Heart right ventricle (tissue), 16 donors: Measurements from ENCODE around the gene KIAA0753. TPM values are rescaled to one million over a fixed set of nuclear protein-coding genes. Genes with fewer than 3 reads are reported as not detected.

ENCODE experiments used
- ATAC-seq, 8 donors: fragments of 200-7000 bp; cut with Tn5 transposase; one replicate each; pipeline ENCODE4 v1.9.1; 2020; ENCODE audit warnings: mild to moderate bottlenecking in 8 of 8, moderate library complexity in 8 of 8, moderate number of reproducible peaks in 1 of 8
- DNase-seq, 2 donors: peaks; one replicate each; pipeline ENCODE4 v3.0.0-alpha.2; 2020
- H3K27ac ChIP-seq, 10 donors: fragments of 200-600 bp; sonication (generic) in 2 of 10; one replicate each; pipeline versions ENCODE4 v1.5.0 to v1.8.0; 2020 to 2022; ENCODE audit warnings: mild to moderate bottlenecking in 3 of 10
- H3K27me3 ChIP-seq, 7 donors: fragments of 200-600 bp; one replicate each; pipeline ENCODE4 v1.8.0; 2021 to 2022; ENCODE audit warnings: mild to moderate bottlenecking in 2 of 7
- H3K36me3 ChIP-seq, 9 donors: fragments of 200-600 bp; sonication (generic) in 1 of 9; one replicate each; pipeline versions ENCODE4 v1.5.0 to v1.8.0; 2020 to 2022; ENCODE audit warnings: mild to moderate bottlenecking in 2 of 9
- H3K4me1 ChIP-seq, 9 donors: fragments of 200-600 bp; sonication (generic) in 1 of 9; one replicate each; pipeline versions ENCODE4 v1.5.0 to v1.8.0; 2020 to 2022; ENCODE audit warnings: mild to moderate bottlenecking in 4 of 9
- H3K4me3 ChIP-seq, 10 donors: fragments of 200-600 bp; sonication (generic) in 2 of 10; one replicate each; pipeline versions ENCODE4 v1.5.0 to v1.8.0; 2020 to 2022; ENCODE audit warnings: mild to moderate bottlenecking in 7 of 10, moderate library complexity in 2 of 10
- H3K9me3 ChIP-seq, 11 donors: fragments of 200-600 bp in 10 of 11; sonication (generic) in 2 of 11; one replicate each; pipeline versions ENCODE4 v1.5.0 to v1.8.0; 2013 to 2022; ENCODE audit warnings: mild to moderate bottlenecking in 2 of 11, control low read depth in 1 of 11, moderate library complexity in 1 of 11
- WGBS, 2 donors: extraction: QIAGEN DNeasy Blood & Tissue Kit; methylation state at CpG; one replicate each; pipeline ENCODE4 v1.1.7; 2013; ENCODE audit warnings: inconsistent platforms in 1 of 2; 5-methylcytosine and 5-hydroxymethylcytosine counted together
- intact Hi-C, 10 donors: fragments of 100-400 bp; cut with DNase I; formaldehyde crosslinking; loops; one replicate each; pipeline versions ENCODE4 v1.11.1 to v1.14.2; 2022
- polyA plus RNA-seq, 2 donors: library from polyadenylated mRNA; stranded (reverse); fragments of 200-250 nt; gene quantifications; one replicate each; pipeline ENCODE4 v1.2.3, GENCODE V29; 2013
- total RNA-seq, 10 donors: library from RNA; stranded (reverse); fragmentation: NEBNext Ultra II Directional in 3 of 10; extraction: Animal tissue kit (Norgen Biotek cat#: 25700) in 3 of 10; gene quantifications; one replicate each; pipeline versions ENCODE4 v1.2.1 to v1.2.4, GENCODE V29; 2021 to 2023
- TF ChIP-seq, protein P1 (sequence below), 9 donors: fragments of 200-600 bp; sonication (generic) in 2 of 9; IDR thresholded peaks; one replicate each; pipeline versions ENCODE4 v1.5.0 to v1.8.0; 2021 to 2022; ENCODE audit warnings: antibody characterized with exemption in 9 of 9, mild to moderate bottlenecking in 5 of 9, moderate library complexity in 1 of 9
- donor health status: Arrhythmogenic right ventricular cardiomyopathy.
- donor health status: ischemic (EF 13 %, LVEDD 7.1; RV severe dilation, severe dysfunction).
- donor health status: healthy with polysubstance abuse.
- donor health status: DM: no; HTN: yes; CAD: no.
- donor health status: DM: no; HTN: no; CAD: no.
- donor health status: ischemic (EF 25% LVEDD 6.9; RV normal size, moderate dysfunction).
- donor health status: ischemic (EF 25% LVEDD 5.7; RV mildly dilated, moderate dysfunction).
- donor health status: healthy.
- donor health status: DM: yes; HTN: yes; CAD: no.
- donor health status: Ischemic cardiomyopathy.
- donor health status: ischemic (EF 35%, LVEDD 5.7; RV mildly dilated, moderate dysfunction).
- donor health status: nonischemic (EF 11% LVEDD 7.7; RV severe dilation, severe dysfunction).
- donor health status: DM: yes; HTN: yes; CAD: no.
- donor health status: PGD.
- donor health status: ischemic (EF 29% LVEDD 5.4; RV normal size, mild dysfunction).
- donor health status: nonischemic (EF 23%, LVEDD 6.1; RV moderate dilation, normal function).

Gene KIAA0753
- total and polyA plus RNA-seq, 12 donors = 2.4 to 9.9 (median 5.5) TPM

DNA sequence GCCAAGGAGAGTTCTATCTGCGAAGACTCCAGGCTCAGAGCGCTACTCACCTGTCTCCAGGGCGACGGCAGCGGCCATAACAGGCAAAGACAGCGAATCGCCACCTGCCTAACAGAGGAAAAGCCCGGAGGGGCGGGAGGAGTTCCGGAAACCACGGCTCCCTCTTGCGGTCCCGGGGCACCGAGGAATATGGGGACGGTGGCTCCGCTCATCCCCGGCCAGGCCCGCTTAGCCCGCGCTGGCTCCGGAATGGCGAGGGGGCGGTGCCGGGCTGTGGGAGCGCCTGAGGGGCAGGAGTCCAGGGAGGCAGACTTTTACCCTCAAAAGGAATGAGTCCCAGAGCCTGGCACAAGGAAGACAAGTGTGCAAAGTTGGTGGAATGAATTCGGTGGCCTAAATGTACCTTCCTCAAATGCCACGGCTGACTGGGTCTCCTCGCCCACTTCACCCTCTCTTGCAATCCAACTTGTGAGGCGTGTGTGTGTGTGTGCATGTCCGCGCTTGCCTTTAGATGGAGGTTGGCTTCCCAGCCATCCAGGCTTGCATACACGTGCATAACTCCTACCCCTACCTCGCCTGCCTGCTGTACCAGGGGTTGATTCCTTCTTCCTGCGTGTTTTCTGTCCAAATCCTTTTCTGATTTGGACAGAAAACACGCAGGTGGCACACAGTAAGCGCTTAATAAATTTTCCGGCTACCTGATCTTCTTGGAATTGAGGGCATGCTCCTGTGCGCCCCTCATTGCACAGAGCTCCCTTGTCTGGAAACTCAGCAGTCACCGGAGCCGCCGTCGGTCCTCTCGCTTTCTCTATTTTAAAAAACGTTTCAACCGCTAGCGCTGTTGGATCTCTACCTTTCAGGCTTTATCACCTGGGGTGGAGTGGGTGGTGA lies 14.6 kb upstream of the KIAA0753 start:
- intact Hi-C loops = loop anchor here in 1 of 10 donors (5.0 kb wide), 1 partner anchor 367 kb away; the partner anchor contains the start of gene BCL6B
- Histone ChIP-seq H3K4me3 (peak overlapping the region in 6 of 10 donors; percentile 7 to 41 (median 20)), H3K9me3 (no peaks in the 10 kb centered on the region), H3K27ac (no peak overlapping the region), H3K36me3 (peaks cover 0 to 2% (median 0%) of the 10 kb centered on the region in 9 donors), H3K27me3 (peaks cover 0 to 74% (median 43%) of the 10 kb centered on the region in 7 donors), H3K4me1 (peaks cover 4 to 40% (median 24%) of the 10 kb centered on the region in 9 donors)
- DNase-seq (no peak), ATAC-seq (no peak)
- 21 to 24% methylated on average over 46 of the region's 46 CpGs for WGBS, 2 donors
- TF ChIP-seq, protein P1, sequence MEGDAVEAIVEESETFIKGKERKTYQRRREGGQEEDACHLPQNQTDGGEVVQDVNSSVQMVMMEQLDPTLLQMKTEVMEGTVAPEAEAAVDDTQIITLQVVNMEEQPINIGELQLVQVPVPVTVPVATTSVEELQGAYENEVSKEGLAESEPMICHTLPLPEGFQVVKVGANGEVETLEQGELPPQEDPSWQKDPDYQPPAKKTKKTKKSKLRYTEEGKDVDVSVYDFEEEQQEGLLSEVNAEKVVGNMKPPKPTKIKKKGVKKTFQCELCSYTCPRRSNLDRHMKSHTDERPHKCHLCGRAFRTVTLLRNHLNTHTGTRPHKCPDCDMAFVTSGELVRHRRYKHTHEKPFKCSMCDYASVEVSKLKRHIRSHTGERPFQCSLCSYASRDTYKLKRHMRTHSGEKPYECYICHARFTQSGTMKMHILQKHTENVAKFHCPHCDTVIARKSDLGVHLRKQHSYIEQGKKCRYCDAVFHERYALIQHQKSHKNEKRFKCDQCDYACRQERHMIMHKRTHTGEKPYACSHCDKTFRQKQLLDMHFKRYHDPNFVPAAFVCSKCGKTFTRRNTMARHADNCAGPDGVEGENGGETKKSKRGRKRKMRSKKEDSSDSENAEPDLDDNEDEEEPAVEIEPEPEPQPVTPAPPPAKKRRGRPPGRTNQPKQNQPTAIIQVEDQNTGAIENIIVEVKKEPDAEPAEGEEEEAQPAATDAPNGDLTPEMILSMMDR (IDR thresholded peaks at IDR 0.05) = peak in 3 of 9 donors; percentile 13 to 35 (median 16)

GRCh38 chr17:6651919-6652452 lies 11.5 kb upstream of the KIAA0753 start:
- peak in 5 of 8 donors; percentile 13 to 39 (median 21) for ATAC-seq
- DNase-seq = peak in 1 of 2 donors; percentile 46
- intact Hi-C loops = loop anchor here in 1 of 10 donors (5.0 kb wide), 1 partner anchor 370 kb away; the partner anchor contains the start of gene BCL6B
- Histone ChIP-seq H3K4me3 (peak overlapping the region; percentile 26 to 93 (median 72)), H3K27me3 (peaks cover 0 to 49% (median 24%) of the 10 kb centered on the region in 7 donors), H3K27ac (peak overlapping the region in 8 of 10 donors; percentile 61 to 93 (median 80)), H3K9me3 (no peaks in the 10 kb centered on the region), H3K36me3 (peaks cover 0 to 33% (median 0%) of the 10 kb centered on the region in 9 donors), H3K4me1 (peaks cover 8 to 65% (median 40%) of the 10 kb centered on the region in 9 donors)
- TF ChIP-seq, protein P1 (IDR thresholded peaks at IDR 0.05) = no peak
- WGBS, 2 donors = 10 to 14% methylated on average over 47 of the region's 47 CpGs

DNA sequence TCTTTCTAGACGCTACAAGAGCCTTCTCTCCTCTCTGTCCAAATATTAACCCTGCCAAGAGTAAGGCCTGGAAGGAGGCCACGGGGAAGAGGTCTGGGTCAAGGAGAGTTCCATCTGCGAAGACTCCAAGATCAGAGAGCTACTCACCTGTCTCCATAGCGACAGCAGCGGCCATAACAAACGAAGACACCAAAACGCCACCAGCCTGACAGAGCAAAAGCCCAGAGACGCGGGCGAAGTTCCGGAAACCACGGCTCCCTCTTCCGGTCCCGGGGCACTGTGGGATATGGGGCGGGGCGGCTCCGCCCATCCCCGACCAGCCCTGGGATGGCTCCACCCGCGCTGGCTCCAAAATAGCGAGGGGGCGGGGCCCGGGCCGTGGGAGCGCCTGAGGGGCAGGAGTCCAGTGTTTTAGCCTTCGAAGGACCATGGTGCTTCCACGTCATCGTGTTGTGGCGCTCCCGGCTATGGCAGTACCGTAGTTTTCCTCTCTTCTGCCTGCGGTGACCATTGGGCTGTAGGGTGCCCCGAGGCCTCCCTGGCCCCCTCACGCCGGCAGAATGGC lies 10.9 kb upstream of the KIAA0753 start, which contains the start of the genes C17orf100 and MED31:
C17orf100 (plus strand) TSS at position 409 of the 565 bp plus-strand sequence; CDS start at position 561, 152 bp downstream.
MED31 (minus strand) TSS at position 252 of the 565 bp plus-strand sequence; CDS start at position 175, 77 bp downstream.
- intact Hi-C loops = loop anchor here in 1 of 10 donors (5.0 kb wide), 1 partner anchor 371 kb away; the partner anchor contains the start of gene BCL6B
- Histone ChIP-seq H3K4me1 (peaks cover 8 to 65% (median 40%) of the 10 kb centered on the region in 9 donors), H3K36me3 (peaks cover 0 to 39% (median 0%) of the 10 kb centered on the region in 9 donors), H3K27me3 (peaks cover 0 to 45% (median 24%) of the 10 kb centered on the region in 7 donors), H3K27ac (peak within 1 kb of the TSS; percentile 32 to 93 (median 74)), H3K4me3 (peak within 1 kb of the TSS; percentile 54 to 93 (median 72)), H3K9me3 (no peaks in the 10 kb centered on the region)
- peak; percentile 99 to 100 (median 99) for ATAC-seq
- 1 to 2% methylated on average over 35 of the region's 35 CpGs for WGBS, 2 donors
- TF ChIP-seq, protein P1 (IDR thresholded peaks at IDR 0.05) = no peak
- peak; percentile 95 to 97 for DNase-seq
